Mucosa of descending colon (tissue), 3 donors: ENCODE measurements around the gene CDC25B. TPM values are rescaled to one million over a fixed set of nuclear protein-coding genes. Genes with fewer than 3 reads are reported as not detected.

Experiments
- ATAC-seq: fragments of 200-7000 bp; cut with Tn5 transposase; one replicate; pipeline ENCODE4 v1.9.1; 2020; ENCODE audit warnings: mild to moderate bottlenecking, moderate library complexity
- DNase-seq, 3 donors: peaks; one replicate each; pipeline ENCODE4 v3.0.0-alpha.2; 2020
- H3K36me3 ChIP-seq: fragments of 200-600 bp; one replicate; pipeline ENCODE4 v1.8.0; 2021; ENCODE audit warnings: low read depth, mild to moderate bottlenecking
- H3K4me1 ChIP-seq: fragments of 200-600 bp; one replicate; pipeline ENCODE4 v1.8.0; 2021; ENCODE audit warnings: low read depth, mild to moderate bottlenecking
- H3K4me3 ChIP-seq: fragments of 200-600 bp; one replicate; pipeline ENCODE4 v1.8.0; 2021; ENCODE audit warnings: mild to moderate bottlenecking
- H3K9me3 ChIP-seq: fragments of 200-600 bp; one replicate; pipeline ENCODE4 v1.8.0; 2021; ENCODE audit warnings: mild to moderate bottlenecking
- CTCF ChIP-seq: fragments of 200-600 bp; IDR thresholded peaks from one replicate; pipeline ENCODE4 v1.8.0; 2022; ENCODE audit warnings: antibody characterized with exemption, mild to moderate bottlenecking
- intact Hi-C, 2 donors: fragments of 100-400 bp; cut with DNase I in 1 of 2; cut with micrococcal nuclease in 1 of 2; formaldehyde crosslinking; loops; one replicate each; pipeline versions ENCODE4 v1.11.0 to v1.11.1; 2022; cut with DNase I, micrococcal nuclease
- total RNA-seq, 3 donors: library from RNA; stranded (reverse); fragmentation: NEBNext Ultra II Directional in 2 of 3; extraction: Animal tissue kit (Norgen Biotek cat#: 25700) in 2 of 3; gene quantifications; one replicate each; pipeline versions ENCODE4 v1.2.1 to v1.2.4, GENCODE V29; 2021 to 2023
- donor health status: DM: no; HTN: no; CAD: no; lungs with moderate emphysema.
- donor health status: DM: no; HTN: no; CAD: no.
- donor health status: DM: no; HTN: yes; CAD: no.

The CDC25B gene
- total RNA-seq, 3 donors from 2014 or later: 12.2 to 52.0 (median 38.4) TPM

GRCh38 chr20:3784863-3785239 is 11.3 kb upstream of the CDC25B start:
- ATAC-seq (no peak), DNase-seq (no peak)
- H3K36me3 ChIP-seq: no peaks in the 10 kb centered on the region
- no peaks in the 10 kb centered on the region for H3K9me3 ChIP-seq
- TF ChIP-seq CTCF: no peak
- H3K4me1 ChIP-seq: peaks cover 44% of the 10 kb centered on the region
- intact Hi-C loops: no loop called here
- no peak overlapping the region for H3K4me3 ChIP-seq

GRCh38 chr20:3785240-3786125 is 10.6 kb upstream of the CDC25B start:
- Histone ChIP-seq H3K9me3 (no peaks in the 10 kb centered on the region), H3K4me3 (peak overlapping the region; percentile 30), H3K36me3 (no peaks in the 10 kb centered on the region), H3K4me1 (peaks cover 44% of the 10 kb centered on the region)
- intact Hi-C loops: no loop called here
- no peak for TF ChIP-seq CTCF
- ATAC-seq (peak; percentile 1), DNase-seq (peak in 2 of 3 donors; percentile 55 to 68)

GRCh38 chr20:3786126-3786484 is 10.0 kb upstream of the CDC25B start:
- ATAC-seq: peak; percentile 19
- peaks cover 40% of the 10 kb centered on the region for H3K4me1 ChIP-seq
- no peaks in the 10 kb centered on the region for H3K9me3 ChIP-seq
- TF ChIP-seq CTCF: no peak
- no peaks in the 10 kb centered on the region for H3K36me3 ChIP-seq
- H3K4me3 ChIP-seq: peak overlapping the region; percentile 30
- intact Hi-C loops: no loop called here
- DNase-seq: peak; percentile 65 to 80 (median 78)

GRCh38 chr20:3786665-3787323 is 9.3 kb upstream of the CDC25B start, which contains the start of gene CENPB:
Gene CENPB, minus strand, starts transcription at chr20:3786740. Its CDS starts 257 bp downstream, at chr20:3786483.
- no peaks in the 10 kb centered on the region for H3K9me3 ChIP-seq
- TF ChIP-seq CTCF: peak; percentile 81
- peak within 1 kb of the TSS; percentile 30 for H3K4me3 ChIP-seq
- DNase-seq: peak; percentile 92 to 97 (median 93)
- peaks cover 40% of the 10 kb centered on the region for H3K4me1 ChIP-seq
- ATAC-seq: peak; percentile 96
- intact Hi-C loops: no loop called here
- H3K36me3 ChIP-seq: no peaks in the 10 kb centered on the region

- DNase-seq: peak in 1 of 3 donors; percentile 31
- TF ChIP-seq CTCF: no peak
- no peaks in the 10 kb centered on the region for H3K9me3 ChIP-seq
- no peak for ATAC-seq
- no peaks in the 10 kb centered on the region for H3K36me3 ChIP-seq
- H3K4me3 ChIP-seq: no peak overlapping the region
- peaks cover 40% of the 10 kb centered on the region for H3K4me1 ChIP-seq
- intact Hi-C loops: no loop called here
Observed at GRCh38 chr20:3787324-3788014, 8.6 kb upstream of the CDC25B start.
